T1000 (cell line): ENCODE measurements around the gene MVD.

Source experiments
- DNase-seq: peaks from one replicate; lab custom pipeline; 2025; ENCODE audit warnings: mixed read lengths; lab: John Stamatoyannopoulos, UW

The MVD gene

DNA sequence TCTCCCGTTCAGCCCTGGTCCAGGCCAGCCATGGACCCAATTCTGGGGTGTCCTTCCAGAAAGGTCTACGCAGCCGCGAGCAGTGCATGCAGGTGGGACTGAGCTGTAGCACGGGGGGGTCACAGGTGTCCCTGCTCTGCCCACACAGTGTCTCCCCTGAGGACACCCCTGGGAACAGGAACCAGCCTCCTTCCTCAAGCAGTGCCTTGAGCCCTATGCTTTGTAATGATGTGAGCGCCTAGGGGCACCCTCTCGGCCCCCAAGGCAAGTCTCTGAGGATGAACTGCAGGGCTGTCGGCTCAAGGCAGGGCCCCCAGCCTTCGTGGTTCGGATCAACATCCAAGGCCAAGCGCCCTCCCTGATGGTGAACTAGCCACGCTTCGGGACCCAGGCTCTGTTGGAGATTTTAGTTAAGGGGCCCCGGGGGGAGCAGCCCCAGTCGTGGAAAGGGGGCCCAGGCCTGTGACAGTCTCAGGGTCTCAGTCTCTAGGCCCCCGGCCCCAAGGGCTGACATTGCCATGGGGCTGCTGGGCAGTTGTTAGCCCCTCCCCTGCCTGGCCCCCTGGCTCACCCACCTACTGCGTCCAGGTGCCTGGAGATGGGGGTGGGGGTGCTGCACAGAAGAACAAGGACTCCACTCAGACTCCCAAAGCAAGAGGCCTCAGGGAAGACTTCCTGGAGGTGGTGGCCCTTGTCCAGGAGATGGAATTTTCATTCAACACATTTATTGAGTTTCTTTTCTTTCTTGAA lies 22.2 kb downstream of the MVD start:
- no peak for DNase-seq

GRCh38 chr16:88640039-88640495 lies 22.8 kb downstream of the MVD start:
- no peak for DNase-seq

DNA sequence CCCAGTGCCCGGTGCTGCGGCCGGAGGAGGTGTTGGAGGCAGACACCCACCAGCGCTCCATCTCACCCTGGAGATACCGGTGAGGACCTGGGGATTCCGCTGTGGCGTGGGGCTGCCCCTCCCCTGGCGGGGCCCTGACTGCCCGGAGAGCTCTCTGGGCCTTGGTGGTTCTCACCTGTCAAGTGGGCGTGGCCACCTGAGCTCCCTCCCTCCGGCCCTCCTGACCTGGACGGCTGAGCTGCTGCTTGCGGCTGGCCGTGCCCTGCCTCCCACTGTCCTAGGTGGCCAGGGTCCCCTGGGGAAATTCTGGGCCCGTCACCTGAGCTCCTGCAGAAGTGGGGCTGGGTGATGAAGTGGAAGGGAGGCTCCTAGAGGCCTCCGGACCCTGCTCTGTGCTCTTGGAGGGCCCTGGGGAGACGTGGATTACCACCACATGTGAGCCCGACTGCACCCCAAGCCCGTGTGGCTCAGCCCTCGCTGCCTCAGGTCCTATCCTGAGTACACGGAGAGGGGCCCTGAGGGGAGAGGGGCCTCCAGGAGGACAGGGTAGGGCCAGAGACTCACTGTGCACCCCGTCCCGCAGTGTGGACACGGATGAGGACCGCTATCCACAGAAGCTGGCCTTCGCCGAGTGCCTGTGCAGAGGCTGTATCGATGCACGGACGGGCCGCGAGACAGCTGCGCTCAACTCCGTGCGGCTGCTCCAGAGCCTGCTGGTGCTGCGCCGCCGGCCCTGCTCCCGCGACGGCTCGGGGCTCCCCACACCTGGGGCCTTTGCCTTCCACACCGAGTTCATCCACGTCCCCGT lies 23.5 kb downstream of the MVD start:
- DNase-seq = no peak

- no peak for DNase-seq
Measured at GRCh38 chr16:88638323-88639230, 24.3 kb downstream of the MVD start, which contains the start of gene IL17C. TSS of gene IL17C (plus strand) at chr16:88638572. CDS start at chr16:88638642, 70 bp downstream.

DNA sequence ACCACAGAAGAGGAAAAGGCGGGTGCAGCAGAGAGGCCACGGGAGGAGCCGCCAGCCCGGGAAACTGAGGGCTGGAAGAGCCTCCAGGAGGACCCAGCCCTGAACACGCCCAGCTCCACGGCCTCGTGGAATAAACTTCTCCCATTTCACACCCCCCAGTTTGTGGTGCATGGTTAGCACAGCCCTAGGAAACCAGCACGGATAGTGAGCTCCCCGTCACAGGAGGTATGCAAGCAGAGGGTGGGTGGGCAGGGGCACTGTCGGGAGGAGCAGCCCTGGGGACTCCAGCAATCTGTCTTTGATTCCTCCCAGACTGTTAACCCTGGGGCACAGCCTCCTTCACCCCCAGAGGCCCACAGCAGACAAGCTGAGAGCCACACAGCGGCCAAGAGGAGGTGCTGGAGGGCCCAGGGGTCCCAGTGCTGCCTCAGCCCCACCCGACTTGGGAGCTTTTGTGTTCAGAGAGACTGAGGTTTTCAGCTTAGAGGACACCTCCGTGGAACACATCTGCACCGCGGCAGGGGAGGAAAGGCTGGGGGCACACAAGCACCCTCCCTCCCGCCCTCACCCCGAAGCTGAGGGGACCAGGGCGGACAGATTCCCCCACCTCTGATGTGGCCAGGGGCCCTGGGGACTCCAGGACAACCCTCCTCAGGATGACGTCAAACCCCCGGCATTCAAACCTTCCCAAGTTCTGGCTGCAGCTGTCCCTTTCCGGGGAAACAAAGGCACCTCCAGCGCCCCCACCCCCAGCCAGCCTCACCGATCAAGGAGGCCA lies 26.2 kb downstream of the MVD start:
- DNase-seq = no peak

DNA sequence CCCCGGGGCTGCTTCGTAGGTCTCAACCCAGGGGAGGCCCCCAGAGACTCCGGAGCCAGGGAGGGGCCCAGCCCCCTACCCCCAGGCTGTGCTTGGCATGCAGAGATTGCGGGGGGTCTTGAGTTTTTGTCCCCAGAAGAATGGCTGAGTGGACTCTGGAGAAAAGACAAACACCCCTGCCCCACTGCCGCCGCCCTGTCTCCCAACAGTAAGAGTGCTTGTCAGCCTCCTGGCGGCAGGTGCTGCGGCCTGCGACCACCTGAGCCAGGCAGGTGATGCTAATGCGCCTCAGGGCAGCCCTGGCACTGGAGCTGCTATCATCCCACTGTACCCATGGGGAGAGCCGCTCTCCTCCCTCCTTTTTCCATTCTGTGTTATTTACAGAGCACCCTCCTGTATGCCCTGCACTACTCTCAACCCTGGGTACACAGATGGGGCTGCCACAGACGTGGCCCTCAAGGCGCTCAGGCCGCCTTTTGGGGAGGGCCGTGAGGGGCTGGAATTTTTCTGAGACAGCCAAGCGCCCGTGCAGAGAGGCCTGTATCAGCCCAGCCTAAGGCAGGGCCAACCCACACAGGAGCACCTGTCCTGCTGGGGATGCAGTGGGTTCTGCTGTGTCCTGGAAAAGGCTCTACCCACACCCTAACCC lies 27.1 kb downstream of the MVD start:
- DNase-seq = no peak

DNA sequence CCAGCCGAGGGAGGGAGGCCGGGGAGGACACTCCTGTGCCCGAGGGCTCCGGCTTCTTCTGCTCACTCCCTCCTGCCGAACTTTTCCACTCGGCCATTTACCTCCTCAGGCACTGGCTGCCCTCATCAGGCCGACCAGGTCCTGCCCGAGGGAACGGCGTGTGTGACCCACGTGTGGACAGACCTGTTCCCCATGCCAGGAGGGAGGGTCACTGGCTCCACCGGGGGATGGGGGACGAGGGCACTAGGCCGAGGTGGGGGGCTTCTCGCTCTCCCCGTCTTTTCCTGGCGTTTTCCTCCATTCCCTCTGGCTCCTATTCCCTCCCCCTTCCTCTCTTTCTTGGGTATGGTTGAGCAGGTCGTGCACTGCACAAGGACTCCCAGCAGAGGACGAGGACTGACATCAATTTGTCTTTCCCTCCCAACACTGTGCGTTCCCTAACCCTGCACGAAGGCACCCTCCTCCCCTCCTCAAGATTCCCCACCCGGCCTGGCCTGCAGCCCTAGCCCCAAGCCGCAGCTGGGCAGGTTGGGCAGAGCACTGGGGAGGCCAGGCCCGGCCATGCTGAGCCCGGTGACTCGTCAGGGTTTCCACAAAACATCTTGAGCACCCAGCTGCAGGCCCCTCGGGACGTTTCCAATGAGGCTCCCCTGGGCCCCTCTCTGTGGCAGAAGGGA lies 27.8 kb downstream of the MVD start:
- no peak for DNase-seq

- no peak for DNase-seq
Measured at GRCh38 chr16:88634141-88634993, 28.5 kb downstream of the MVD start.

DNA sequence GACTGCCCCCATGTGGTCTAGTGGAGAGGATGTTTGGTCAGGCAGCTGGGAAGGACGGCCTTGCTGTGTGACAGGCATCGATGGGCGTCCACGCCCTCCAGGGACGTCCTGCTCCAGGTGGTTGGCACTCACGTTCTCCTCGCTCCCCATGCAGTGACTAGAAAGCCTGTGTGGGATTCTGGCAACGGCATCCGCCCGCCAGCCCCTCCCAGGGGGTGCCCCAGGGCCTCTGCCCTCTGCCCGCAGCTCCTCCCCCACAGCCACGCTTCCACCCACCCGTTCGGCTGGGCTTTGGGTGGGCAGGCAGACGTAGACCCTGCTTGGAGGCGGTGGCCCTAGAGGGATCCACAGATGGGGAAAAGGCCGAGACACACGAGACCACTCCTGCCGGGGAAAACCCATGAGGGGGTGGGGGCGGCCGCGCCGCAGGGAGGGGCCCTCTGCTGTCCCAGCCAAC lies 29.2 kb downstream of the MVD start:
- no peak for DNase-seq

DNA sequence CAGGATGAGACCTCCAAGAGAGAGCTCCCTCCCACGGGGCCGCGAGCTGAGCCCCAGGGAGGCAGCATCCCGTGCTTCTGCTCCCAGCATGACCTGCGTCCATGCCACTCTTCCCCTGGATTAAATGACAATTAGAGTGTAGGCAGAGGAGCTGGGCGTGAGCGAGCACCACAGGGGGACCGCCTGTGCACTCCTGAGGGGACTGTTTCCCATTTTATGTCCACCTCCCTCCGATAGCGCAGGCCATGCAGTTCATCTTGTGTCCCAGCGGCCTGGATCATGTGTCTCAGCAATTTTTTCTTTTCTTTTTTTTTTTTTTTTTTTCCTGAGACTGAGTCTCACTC lies 30.3 kb downstream of the MVD start:
- DNase-seq = no peak

- DNase-seq = no peak
Measured at GRCh38 chr16:88631920-88632586, 30.8 kb downstream of the MVD start.

DNA sequence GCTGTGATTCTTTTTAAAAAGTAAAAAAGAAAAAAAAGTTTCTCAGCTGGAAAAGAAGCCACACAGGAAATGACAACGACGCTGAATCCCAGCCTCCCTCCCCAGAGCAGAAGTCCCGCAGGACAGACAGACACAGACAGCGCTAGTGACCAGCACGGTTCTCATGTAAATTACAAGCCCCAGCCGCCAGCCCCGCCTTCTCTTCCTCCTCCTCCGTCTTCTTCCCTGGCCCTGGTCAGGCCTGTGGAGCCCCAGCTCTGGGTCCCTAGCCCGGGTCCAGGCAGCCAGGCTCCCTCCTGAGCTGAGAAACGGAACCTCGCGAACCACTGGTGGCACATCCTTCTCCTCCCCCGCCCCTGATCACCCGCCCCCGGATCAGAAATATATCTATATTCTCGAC lies 31.5 kb downstream of the MVD start:
- no peak for DNase-seq

DNA sequence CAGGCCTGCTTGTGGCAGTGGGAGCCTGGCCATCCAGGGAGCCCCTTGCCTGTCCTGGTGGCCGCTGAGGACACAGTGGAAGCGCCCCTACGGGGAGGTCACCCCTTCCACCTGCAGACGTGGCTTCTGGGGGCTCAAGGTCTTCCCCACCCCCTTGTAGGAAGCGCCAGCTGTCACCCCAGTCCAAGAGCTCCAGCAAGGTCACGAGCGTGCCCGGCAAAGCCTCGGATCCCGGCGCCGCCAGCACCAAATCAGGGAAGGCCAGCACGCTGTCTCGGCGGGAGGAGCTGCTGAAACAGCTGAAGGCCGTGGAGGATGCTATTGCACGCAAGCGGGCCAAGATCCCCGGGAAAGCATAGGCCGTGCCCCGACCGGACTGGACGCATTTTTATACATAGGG lies 31.9 kb downstream of the MVD start:
- no peak for DNase-seq

DNA sequence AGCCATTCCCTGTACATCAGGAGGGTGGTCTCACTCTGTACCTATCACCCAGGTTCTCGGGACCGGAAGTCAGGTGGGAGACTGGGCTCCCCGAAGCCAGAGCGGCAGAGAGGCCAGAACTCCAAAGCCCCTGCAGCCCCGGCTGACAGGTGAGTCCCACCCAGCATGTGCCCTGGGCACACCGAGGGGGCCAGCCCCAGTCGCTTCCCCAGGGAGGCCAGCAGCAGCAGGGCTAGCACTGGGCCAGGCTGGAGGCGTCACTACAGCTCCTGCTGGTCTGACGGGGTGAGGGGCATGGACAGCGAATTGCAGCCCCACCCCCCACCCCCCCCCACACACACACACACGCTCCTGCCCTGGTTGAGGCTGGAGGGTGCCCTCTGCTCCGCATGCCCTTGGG lies 32.5 kb downstream of the MVD start:
- DNase-seq = no peak

GRCh38 chr16:88629835-88630234 lies 33.1 kb downstream of the MVD start:
- DNase-seq = no peak

GRCh38 chr16:88628512-88628974 lies 34.3 kb downstream of the MVD start:
- DNase-seq = no peak

DNA sequence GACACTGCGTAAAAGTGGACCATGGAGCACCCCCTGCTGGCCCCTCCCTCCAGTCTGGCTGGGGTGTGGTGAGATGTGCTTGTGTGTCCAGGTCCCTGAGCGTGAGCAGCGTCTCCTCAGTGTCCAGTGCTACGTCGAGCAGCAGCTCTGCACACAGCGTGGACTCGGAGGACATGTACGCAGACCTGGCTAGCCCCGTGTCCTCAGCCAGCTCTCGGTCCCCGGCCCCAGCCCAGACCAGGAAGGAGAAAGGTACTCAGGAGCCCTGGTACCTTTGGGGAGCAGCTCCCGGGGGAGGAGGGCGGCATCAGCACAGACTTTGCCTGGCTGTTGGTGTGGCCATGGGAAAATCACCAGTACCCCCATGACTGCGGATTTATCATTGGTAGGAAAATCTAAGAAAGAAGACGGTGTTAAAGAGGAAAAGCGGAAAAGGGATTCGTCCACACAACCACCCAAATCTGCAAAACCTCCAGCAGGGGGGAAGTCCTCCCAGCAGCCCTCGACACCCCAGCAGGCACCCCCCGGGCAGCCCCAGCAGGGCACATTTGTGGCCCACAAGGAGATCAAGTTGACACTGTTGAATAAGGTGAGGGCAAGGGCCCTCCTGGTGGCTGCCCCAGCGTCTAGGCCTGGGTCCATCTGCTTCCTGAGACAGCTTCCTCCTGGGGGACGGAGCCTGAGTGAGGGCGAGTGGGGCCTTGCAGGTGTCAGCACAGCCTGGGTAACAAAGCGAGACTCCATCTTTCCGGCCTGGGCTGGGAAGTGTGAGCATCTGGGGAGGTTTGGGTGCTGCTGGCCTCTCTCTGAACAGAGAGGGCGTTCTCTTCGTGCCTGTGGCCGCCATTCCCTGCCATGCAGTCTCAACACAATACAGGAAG lies 35.1 kb downstream of the MVD start:
- no peak for DNase-seq

GRCh38 chr16:88626646-88627045 lies 36.2 kb downstream of the MVD start:
- no peak for DNase-seq
